ENCODE data around the gene ZCCHC7. TPM values are rescaled to one million over a fixed set of nuclear protein-coding genes. Genes with fewer than 3 reads are reported as not detected.
"Not testable (repeated sequence)": the region's sequence is repeated elsewhere in the genome, so short reads cannot be mapped to it uniquely, and the experiment has no call there.

The ZCCHC7 gene
- total RNA-seq, 1 donor from 2014 or later, result 39.5 TPM

DNA sequence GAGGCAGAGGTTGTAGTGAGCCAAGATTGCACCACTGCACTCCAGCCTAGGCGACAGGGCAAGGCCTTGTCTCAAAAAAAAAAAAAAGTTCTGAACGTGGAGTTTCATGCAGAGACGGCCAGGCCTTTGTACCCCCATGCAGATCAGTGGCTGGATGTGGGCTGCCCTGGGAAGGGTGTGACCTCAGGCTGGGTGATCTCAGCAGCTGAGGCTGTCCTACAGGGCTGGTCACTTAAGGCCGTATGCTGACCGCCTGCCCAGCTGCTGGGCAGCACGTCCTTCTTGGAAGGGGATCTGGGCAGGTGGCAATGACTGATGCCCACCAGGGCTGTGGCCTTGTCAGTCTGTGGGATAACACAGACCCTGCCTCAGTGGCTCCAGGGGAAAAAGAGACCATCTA, 264.9 kb downstream of the ZCCHC7 start:
- DNase-seq (ENCODE audit: low spot score in 2 of 2) (no peak), FAIRE-seq (no peak)

GRCh38 chr9:37386988-37387387, 266.6 kb downstream of the ZCCHC7 start:
- no peak for FAIRE-seq

GRCh38 chr9:37390759-37391158, 270.4 kb downstream of the ZCCHC7 start:
- DNase-seq (ENCODE audit: low spot score in 2 of 2) (no peak), FAIRE-seq (no peak)

More at GRCh38 chr9:37386988-37387387, 266.6 kb downstream of the ZCCHC7 start:
- DNase-seq (ENCODE audit: low spot score in 2 of 2), result no peak

DNA sequence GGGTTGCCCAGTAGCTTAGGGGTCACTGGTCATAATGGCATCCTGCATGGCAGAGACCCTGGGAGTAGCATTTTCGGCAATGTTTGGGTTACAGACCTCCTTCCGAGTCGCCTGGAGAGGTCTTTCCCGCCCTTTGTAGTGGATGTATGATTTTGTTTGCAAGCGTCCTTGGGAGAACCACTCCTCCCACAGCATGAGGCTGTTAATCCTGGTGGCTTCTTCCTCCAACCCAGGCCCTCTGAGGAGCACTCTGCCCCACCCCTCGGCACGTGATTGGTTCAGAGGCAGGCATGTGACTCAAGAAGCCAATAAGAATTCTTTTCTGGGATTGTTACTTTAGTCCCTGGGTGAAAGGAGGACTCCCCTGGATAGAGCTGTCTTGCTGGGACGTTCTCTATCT, 271.9 kb downstream of the ZCCHC7 start:
- DNase-seq (ENCODE audit: low spot score in 2 of 2), result no peak

DNA sequence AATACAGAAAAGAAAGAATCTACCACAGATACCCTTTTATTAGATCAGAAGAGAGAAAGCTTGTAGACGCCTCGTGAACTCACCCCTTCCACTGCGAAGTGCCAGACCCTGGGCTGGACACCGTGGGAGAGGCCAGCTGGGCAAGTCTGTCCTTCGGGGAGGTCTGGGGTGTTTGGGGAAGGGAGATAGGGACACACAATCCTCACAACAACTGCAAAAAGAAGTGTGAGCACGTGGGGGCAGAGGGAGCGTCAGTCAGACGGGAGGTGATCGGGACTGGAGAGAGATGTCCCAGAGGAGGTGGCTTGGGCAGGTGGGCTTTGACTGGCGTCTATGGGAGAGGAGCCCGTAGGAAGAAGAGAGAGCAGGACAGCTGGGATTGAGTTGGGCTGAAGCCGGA, 274.9 kb downstream of the ZCCHC7 start:
- no peak for FAIRE-seq
- DNase-seq (ENCODE audit: low spot score in 2 of 2), result no peak

More for the DNA sequence above, 271.9 kb downstream of the ZCCHC7 start:
- FAIRE-seq, result no peak

DNA sequence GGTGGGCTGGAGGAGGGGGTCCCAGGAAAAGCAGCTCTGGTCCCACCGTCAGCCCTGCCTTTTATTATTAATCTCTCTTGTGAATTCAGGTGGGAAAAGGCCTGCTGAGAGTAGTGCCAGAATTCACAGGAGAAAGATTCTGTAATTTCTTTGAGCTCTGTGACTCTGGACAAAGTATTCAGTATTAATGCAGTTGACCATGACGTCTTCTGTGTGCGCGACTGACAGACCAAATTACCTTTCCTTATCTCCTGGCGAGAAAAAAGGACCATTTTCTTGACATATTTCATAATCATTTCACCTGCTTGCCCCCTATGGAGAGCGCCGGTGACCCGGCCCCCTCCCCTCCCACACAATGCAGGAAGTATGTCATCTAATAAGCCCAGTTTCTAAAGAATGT, 275.3 kb downstream of the ZCCHC7 start:
- no peak for DNase-seq (ENCODE audit: low spot score in 2 of 2)
- FAIRE-seq, result no peak

DNA sequence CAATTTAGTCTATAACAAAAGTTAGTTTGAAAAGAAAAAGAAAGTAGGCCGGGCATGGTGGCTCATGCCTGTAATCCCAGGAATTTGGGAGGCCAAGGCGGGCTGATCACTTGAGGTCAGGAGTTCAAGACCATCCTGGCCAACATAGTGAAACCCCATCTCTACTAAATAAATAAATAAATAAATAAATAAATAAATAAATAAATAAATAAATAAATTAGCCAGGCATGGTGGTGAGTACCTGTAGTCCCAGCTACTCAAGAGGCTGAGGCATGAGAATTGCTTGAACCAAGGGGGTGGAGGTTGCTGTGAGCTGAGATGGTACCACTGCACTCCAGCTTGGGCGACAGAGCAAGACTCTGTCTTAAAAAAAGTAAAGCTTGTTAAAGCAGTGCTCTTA, 277.6 kb downstream of the ZCCHC7 start:
- not testable (repeated sequence) for FAIRE-seq; DNase-seq (ENCODE audit: low spot score in 2 of 2)

- DNase-seq (ENCODE audit: low spot score in 2 of 2), result no peak
- FAIRE-seq, result no peak
These were observed 278.2 kb downstream of the ZCCHC7 start for GRCh38 chr9:37398464-37399025.

- DNase-seq (ENCODE audit: low spot score in 2 of 2) (no peak), FAIRE-seq (no peak)
These were observed 279.0 kb downstream of the ZCCHC7 start for GRCh38 chr9:37399336-37399735.

- no peak for FAIRE-seq
- no peak for DNase-seq (ENCODE audit: low spot score in 2 of 2)
These were observed 284.2 kb downstream of the ZCCHC7 start for GRCh38 chr9:37404590-37404989.

GRCh38 chr9:37405350-37405749, 285.0 kb downstream of the ZCCHC7 start:
- DNase-seq (ENCODE audit: low spot score in 2 of 2) (no peak), FAIRE-seq (no peak)

DNA sequence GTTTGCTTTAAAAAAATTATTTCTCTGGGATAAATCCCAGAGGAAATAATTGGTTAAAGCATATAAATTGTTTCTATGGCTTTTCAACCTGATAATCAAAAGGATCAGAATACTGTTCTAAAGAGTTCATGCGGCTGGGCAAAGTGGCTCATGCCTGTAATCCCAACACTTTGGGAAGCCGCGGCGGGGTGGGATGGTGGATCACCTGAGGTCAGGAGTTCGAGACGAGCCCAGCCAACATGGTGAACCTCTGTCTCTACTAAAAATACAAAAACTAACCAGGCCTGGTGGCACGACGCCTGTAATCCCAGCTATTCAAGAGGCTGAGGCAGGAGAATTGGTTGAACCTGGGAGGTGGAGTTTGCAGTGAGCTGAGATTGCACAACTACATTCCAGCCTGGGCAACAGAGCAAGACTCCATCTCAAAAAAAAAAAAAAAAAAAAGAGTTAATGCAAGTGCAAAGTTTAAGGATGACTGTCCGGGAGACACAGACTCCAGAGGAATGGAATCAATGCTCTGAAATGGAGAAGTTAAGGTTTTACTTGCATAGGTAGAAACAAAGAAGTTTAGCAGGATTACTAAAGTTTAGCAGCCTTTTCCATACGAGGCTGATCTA, 285.5 kb downstream of the ZCCHC7 start:
- no peak for DNase-seq (ENCODE audit: low spot score in 2 of 2)
- no peak for FAIRE-seq

GRCh38 chr9:37406603-37407401, 286.4 kb downstream of the ZCCHC7 start:
- DNase-seq (ENCODE audit: low spot score in 2 of 2) (no peak), FAIRE-seq (no peak)

DNA sequence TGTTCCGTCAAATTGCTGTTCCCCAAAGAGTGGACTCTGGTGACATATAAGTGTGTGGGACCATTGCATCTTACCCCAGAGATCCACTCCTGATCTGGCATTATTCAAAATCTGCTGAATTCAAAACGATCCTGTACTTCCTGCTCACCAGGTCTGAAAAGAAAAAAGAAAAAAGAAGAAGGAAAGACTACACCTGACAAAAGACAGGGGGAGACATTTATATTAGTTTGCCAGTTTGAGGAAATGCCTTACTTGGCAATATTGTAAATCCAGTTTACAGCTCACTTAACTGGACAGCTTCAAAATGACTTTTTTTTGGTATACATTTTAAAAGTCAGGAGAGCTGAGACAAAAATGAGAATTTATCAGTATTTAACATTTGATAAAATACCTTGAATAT, 287.1 kb downstream of the ZCCHC7 start:
- no peak for FAIRE-seq
- no peak for DNase-seq (ENCODE audit: low spot score in 2 of 2)

Small RNA genes within 50 kb of the gene (small RNA-seq; reads per million reads assigned to genes)
- gene AL512604.1 (not detected), gene RF00019 (not detected), gene RNU6-677P (not detected)

Other genes with a start within 250 kb of the ZCCHC7 start
- gene PAX5, start 86.3 kb upstream of the ZCCHC7 start, total RNA-seq, result not detected